Measurements from ENCODE around the gene HCN2.

Gene HCN2

GRCh38 chr19:547836-548720, 41.6 kb upstream of the HCN2 start:
- TF ChIP-seq CTCF (IDR thresholded peaks at IDR 0.05; ENCODE audit: extremely low read depth, missing control alignments) = no peak
- DNase-seq (ENCODE audit: low spot score) = peak; percentile 38

- peak; percentile 43 for DNase-seq (ENCODE audit: low spot score)
- TF ChIP-seq CTCF (IDR thresholded peaks at IDR 0.05; ENCODE audit: extremely low read depth, missing control alignments) = no peak
Observed at GRCh38 chr19:548886-549830, 40.5 kb upstream of the HCN2 start.

GRCh38 chr19:554817-555216, 34.9 kb upstream of the HCN2 start:
- no peak for TF ChIP-seq CTCF (IDR thresholded peaks at IDR 0.05; ENCODE audit: extremely low read depth, missing control alignments)
- no peak for DNase-seq (ENCODE audit: low spot score)

GRCh38 chr19:555474-555808, 34.2 kb upstream of the HCN2 start:
- no peak for DNase-seq (ENCODE audit: low spot score)
- TF ChIP-seq CTCF (IDR thresholded peaks at IDR 0.05; ENCODE audit: extremely low read depth, missing control alignments) = no peak

GRCh38 chr19:556611-557382, 32.9 kb upstream of the HCN2 start:
- no peak for TF ChIP-seq CTCF (IDR thresholded peaks at IDR 0.05; ENCODE audit: extremely low read depth, missing control alignments)
- DNase-seq (ENCODE audit: low spot score) = no peak

- no peak for TF ChIP-seq CTCF (IDR thresholded peaks at IDR 0.05; ENCODE audit: extremely low read depth, missing control alignments)
- no peak for DNase-seq (ENCODE audit: low spot score)
Observed at GRCh38 chr19:558770-559439, 30.8 kb upstream of the HCN2 start.

Data from GM20000 (cell line).